ENCODE results near the gene SHPK.

GRCh38 chr17:3600529-3601205 is 35.4 kb downstream of the SHPK start:
- TF ChIP-seq CTCF (IDR thresholded peaks at IDR 0.05) (no peak), ZFX (IDR thresholded peaks at IDR 0.05; ENCODE audit: borderline replicate concordance) (no peak)
